ENCODE data around the gene SPAG5.

SPAG5 gene

DNA sequence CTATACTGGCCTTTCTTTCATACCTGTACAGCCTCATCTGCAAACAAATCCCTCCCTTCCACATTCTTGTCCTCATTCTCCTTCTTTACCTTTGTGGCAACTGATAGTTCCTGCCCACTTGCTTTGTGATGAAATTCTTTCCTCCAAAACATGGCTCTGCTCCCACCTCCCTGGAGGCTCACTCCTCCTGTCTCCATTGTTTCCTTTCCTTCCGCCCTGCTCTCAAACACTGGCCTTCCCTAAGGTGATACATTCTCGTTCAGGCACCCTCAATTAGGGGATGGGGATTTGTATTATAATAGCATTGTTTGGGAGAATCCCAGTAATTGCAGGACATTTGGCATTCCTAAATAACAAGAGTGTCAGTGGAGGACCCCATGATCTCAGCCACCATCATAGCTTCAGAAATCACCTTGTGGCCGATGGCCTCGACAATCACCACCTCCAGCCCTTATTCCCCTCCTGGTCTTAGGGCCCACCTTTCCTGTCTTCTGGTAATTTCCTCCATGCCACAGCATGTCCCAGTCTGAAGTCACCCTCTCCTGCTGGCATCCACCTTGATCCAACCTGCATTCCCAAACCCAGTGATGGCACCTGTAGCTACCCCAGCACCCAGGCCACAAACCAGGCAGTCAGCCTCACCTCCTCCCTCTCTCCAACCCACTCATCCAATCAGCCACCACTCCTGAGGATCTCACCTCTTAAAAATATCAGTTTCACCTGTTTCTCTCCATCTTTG, 54.3 kb downstream of the SPAG5 start:
- DNase-seq, result no peak

GRCh38 chr17:28541439-28541838, 57.4 kb downstream of the SPAG5 start:
- DNase-seq, result no peak

DNA sequence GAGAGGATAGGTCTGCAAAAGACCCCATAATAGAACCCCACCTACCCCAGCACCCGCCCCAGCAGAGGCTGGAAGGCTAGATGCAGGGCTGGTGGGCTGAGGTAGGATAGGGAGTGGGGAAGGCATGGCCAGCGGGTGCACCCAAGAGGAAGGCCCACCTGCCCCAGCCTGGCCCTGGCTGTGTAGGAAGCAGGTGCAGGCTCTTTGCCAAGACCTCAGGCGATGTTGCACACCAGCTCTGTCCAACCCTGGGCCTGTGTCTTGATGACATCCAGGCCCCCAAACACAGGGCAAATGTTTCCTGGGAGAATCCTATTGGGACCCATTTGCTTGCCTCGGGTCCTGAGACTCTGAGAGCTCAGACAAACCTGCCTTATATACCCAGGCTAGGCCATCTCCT, 58.6 kb downstream of the SPAG5 start:
- no peak for DNase-seq

- DNase-seq, result no peak
These were observed 60.4 kb downstream of the SPAG5 start for GRCh38 chr17:28538296-28538895.

DNA sequence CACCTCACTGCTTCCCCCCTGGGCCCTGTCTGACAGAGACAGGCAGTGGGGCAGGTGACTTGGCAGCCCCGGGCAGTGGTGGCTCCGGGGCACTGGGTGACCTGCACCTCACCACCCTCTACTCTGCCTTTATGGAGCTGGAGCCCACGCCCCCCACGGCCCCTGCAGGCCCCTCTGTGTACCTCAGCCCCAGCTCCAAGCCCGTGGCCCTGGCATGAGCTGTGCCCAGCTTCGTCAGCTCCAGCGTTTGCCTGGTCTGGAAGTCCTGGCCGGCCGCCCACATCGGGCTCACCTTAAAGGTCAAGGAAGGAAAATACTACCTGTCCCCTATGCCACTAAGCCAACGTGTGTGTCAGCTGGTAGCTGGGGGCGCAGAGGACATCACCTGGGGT, 61.6 kb downstream of the SPAG5 start:
- no peak for DNase-seq

DNA sequence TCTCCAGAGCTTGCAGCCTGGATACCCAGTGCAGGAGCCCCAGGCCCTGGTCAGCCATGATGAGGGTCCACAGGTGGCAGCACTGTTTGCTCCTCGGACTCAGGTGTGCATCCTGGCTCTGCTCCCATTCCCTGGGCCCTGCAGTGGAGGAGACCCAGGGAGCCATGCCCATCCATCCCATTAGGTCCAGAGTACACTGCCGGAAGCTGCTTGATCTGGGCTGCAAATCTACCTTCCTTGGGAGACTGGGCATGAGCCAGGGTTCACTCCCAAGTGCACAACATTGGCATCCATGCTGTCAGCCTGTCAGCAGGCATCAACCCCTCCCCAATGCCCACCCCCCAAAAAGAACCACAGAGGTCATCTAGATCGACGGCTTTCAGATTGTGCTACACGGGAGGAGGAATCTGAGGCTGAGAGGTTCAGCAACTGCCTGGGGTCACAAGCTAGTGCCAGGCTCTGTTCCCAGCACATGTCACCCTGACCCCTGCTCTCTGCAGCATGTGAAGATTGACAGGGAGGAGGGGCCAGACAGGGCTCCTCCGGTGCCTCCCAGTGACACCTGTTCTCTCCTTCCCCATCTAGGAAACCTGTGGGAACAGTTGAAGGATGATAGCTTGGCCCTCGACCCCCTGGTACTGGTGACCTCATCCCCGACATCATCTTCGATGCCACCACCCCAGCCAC, 62.1 kb downstream of the SPAG5 start:
- no peak for DNase-seq

- DNase-seq, result no peak
These were observed 64.0 kb downstream of the SPAG5 start for GRCh38 chr17:28534740-28535375.

- DNase-seq, result no peak
These were observed 65.6 kb downstream of the SPAG5 start for GRCh38 chr17:28533091-28533807.

DNA sequence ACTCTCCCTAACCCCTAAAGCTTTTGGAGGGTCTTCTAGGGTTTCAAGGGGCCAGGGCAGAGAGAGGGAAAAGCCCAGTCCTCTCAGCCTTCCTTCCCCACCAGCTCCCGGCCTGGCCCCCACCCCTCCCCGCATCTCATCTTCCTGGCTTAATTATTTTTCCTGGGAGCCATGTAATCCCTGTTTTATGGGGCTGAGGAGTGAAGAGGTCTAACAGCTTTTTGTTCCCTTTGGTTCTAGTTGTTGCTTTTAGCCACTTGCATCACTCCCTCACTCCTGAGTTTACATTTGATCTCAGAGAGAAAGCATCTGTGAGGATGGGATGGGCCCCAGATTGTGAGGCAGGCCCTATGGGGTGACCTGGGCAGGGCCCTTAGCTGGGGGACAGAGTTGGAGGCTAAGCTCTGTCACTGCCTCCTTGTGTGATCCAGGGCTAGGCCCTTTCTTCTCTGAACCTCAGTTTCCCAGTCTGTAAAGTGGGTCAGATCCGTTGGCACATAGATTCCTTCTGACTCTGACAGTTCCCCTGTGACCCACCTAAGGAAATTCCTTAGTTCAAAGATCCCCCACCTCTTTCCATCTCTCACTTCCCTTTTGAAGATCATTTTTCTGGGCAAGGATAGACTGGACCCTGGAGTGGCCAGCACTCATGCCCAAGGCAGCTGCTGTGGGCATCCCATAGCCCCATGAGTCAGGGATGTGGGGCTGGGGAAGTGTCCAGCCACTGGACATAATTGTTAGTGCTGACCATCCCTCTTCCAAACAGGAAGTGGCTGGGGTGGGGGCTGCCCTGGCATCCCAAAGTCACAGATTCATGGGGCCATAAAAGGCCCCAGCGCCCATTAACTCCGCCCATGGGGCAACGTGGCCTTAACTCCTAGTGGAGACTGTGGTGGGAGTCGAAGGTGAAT, 66.5 kb downstream of the SPAG5 start:
- no peak for DNase-seq

- no peak for DNase-seq
These were observed 67.9 kb downstream of the SPAG5 start for GRCh38 chr17:28530926-28531325.

DNA sequence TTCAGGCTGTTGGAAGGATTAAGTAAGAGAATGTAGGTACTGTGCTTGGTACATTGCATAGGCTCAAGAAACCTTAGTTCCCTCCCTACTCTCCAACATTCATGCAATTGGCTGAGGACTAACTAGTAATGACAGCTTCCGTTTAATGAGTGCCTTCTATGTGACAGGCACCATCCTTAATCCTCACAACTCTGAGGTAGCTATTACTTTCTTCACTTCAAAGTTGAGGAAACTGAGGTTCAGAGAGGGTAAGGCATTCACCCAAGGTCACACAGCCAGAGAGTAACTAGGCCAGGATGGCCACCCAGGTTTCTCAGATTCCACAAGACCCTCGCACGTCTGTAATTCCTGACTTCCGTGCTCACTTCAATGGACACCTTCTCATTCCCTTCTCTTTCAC, 68.6 kb downstream of the SPAG5 start:
- DNase-seq, result no peak

GRCh38 chr17:28529013-28529400, 69.8 kb downstream of the SPAG5 start:
- no peak for DNase-seq

- DNase-seq, result no peak
These were observed 70.4 kb downstream of the SPAG5 start for GRCh38 chr17:28528327-28529012.

GRCh38 chr17:28527859-28528258, 71.0 kb downstream of the SPAG5 start:
- DNase-seq, result no peak
